ENCODE results near the gene GPATCH3.
A peak's percentile ranks its signal among the peaks of the same experiment; 100 is the strongest.

The GPATCH3 gene

DNA sequence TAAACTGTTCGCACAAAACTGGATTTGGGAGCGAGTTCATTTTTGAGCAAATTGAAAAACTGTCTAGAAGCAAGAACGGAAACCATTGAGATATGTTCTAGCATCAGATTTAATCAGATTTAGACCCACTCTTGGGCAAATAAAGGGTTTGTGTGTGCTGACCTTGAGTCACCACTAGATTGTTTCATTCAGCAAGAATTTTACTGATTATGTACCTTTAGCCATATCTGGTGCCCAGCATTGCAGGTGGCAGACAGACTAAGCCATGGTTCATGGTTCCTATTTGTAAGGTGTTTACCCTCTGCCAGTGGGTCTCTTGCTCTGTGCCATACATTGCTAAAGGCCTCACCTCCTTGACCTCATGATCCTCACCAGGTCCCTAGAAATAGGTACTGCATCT lies 22.6 kb upstream of the GPATCH3 start:
- peak overlapping the region; percentile 97 for H3K4me3 ChIP-seq (replicated peaks; ENCODE audit: low read depth, low read length)
- TF ChIP-seq, protein P1, sequence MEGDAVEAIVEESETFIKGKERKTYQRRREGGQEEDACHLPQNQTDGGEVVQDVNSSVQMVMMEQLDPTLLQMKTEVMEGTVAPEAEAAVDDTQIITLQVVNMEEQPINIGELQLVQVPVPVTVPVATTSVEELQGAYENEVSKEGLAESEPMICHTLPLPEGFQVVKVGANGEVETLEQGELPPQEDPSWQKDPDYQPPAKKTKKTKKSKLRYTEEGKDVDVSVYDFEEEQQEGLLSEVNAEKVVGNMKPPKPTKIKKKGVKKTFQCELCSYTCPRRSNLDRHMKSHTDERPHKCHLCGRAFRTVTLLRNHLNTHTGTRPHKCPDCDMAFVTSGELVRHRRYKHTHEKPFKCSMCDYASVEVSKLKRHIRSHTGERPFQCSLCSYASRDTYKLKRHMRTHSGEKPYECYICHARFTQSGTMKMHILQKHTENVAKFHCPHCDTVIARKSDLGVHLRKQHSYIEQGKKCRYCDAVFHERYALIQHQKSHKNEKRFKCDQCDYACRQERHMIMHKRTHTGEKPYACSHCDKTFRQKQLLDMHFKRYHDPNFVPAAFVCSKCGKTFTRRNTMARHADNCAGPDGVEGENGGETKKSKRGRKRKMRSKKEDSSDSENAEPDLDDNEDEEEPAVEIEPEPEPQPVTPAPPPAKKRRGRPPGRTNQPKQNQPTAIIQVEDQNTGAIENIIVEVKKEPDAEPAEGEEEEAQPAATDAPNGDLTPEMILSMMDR (IDR thresholded peaks at IDR 0.05; ENCODE audit: low read depth, low read length, missing control alignments): no peak
- no peak for DNase-seq (ENCODE audit: extremely low read depth, low read depth)

- no peak for DNase-seq (ENCODE audit: extremely low read depth, low read depth)
- peak overlapping the region; percentile 97 for H3K4me3 ChIP-seq (replicated peaks; ENCODE audit: low read depth, low read length)
Measured at GRCh38 chr1:26922431-26922729, 22.1 kb upstream of the GPATCH3 start.

GRCh38 chr1:26921540-26922430 lies 21.5 kb upstream of the GPATCH3 start, which contains the start of gene NUDC:
Gene NUDC, plus strand, starts transcription at chr1:26921743. Its CDS starts 106 bp downstream, at chr1:26921849.
- peak within 1 kb of the TSS; percentile 97 for H3K4me3 ChIP-seq (replicated peaks; ENCODE audit: low read depth, low read length)
- peak; percentile 93 for DNase-seq (ENCODE audit: extremely low read depth, low read depth)
- TF ChIP-seq, protein P1 (IDR thresholded peaks at IDR 0.05; ENCODE audit: low read depth, low read length, missing control alignments): no peak

More at GRCh38 chr1:26922431-26922729, 22.1 kb upstream of the GPATCH3 start:
- TF ChIP-seq, protein P1 (IDR thresholded peaks at IDR 0.05; ENCODE audit: low read depth, low read length, missing control alignments): no peak

DNA sequence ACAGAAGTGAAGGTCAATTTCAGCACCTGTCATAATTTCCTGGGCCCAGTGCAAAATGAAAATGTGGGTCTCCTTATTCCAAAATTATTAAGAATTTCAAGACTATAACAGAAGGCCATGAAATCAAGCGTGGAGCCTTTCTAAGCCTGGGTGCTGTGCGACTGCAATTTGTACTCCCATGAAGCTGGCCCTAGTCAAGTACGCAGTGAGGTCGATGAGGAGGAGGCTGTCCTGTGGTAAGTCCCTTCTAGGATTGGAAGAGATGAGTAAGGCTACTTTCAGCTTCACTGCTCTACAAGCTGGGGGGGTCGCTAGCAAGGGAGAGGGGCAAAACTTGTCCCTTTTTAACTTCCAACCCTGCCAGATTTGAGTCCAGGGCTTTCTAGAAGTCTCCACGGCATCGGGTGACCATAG lies 20.9 kb upstream of the GPATCH3 start:
- H3K4me3 ChIP-seq (replicated peaks; ENCODE audit: low read depth, low read length): peak overlapping the region; percentile 97
- TF ChIP-seq, protein P1 (IDR thresholded peaks at IDR 0.05; ENCODE audit: low read depth, low read length, missing control alignments): no peak
- no peak for DNase-seq (ENCODE audit: extremely low read depth, low read depth)

- TF ChIP-seq, protein P1 (IDR thresholded peaks at IDR 0.05; ENCODE audit: low read depth, low read length, missing control alignments): no peak
- no peak for DNase-seq (ENCODE audit: extremely low read depth, low read depth)
- H3K4me3 ChIP-seq (replicated peaks; ENCODE audit: low read depth, low read length): no peak overlapping the region
Measured at GRCh38 chr1:26915204-26915842, 15.1 kb upstream of the GPATCH3 start.

- H3K4me3 ChIP-seq (replicated peaks; ENCODE audit: low read depth, low read length): no peak within 1 kb of the TSS
- no peak for DNase-seq (ENCODE audit: extremely low read depth, low read depth)
- TF ChIP-seq, protein P1 (IDR thresholded peaks at IDR 0.05; ENCODE audit: low read depth, low read length, missing control alignments): no peak
Measured at GRCh38 chr1:26913754-26914619, 13.7 kb upstream of the GPATCH3 start, which contains the start of gene NR0B2. Gene NR0B2, minus strand, starts transcription at chr1:26913975. Its CDS starts 35 bp downstream, at chr1:26913940.
